ENCODE data around the gene DRAM1. TPM values are rescaled to one million over a fixed set of nuclear protein-coding genes. Genes with fewer than 3 reads are reported as not detected.

The DRAM1 gene
- total RNA-seq, 1 donor from 2014 or later, result 148 TPM

- Histone ChIP-seq H3K9me3 (no peaks in the 10 kb centered on the region), H3K4me1 (peaks cover 4% of the 10 kb centered on the region), H3K27ac (no peak overlapping the region), H3K36me3 (no peaks in the 10 kb centered on the region), H3K4me3 (no peak overlapping the region), H3K27me3 (ENCODE audit: low read depth) (no peaks in the 10 kb centered on the region)
- DNase-seq, result no peak
- ATAC-seq, result no peak
- intact Hi-C loops (cut with DNase I), result no loop called here
- TF ChIP-seq CTCF (IDR thresholded peaks at IDR 0.05), result no peak
These were observed 80.0 kb downstream of the DRAM1 start for GRCh38 chr12:101957252-101957959.

- Histone ChIP-seq H3K27ac (no peak overlapping the region), H3K36me3 (no peaks in the 10 kb centered on the region), H3K4me1 (peaks cover 4% of the 10 kb centered on the region), H3K27me3 (ENCODE audit: low read depth) (no peaks in the 10 kb centered on the region), H3K9me3 (no peaks in the 10 kb centered on the region), H3K4me3 (no peak overlapping the region)
- DNase-seq, result no peak
- intact Hi-C loops (cut with DNase I), result no loop called here
- ATAC-seq, result no peak
- TF ChIP-seq CTCF (IDR thresholded peaks at IDR 0.05), result no peak
These were observed 82.2 kb downstream of the DRAM1 start for GRCh38 chr12:101959607-101960006.

GRCh38 chr12:101962486-101962885, 85.1 kb downstream of the DRAM1 start:
- no peak overlapping the region for H3K27ac ChIP-seq
- peak; percentile 42 to 70 for ATAC-seq
- intact Hi-C loops (cut with DNase I), result no loop called here
- H3K9me3 ChIP-seq, result no peaks in the 10 kb centered on the region
- TF ChIP-seq CTCF (IDR thresholded peaks at IDR 0.05), result no peak
- DNase-seq, result no peak
- no peaks in the 10 kb centered on the region for H3K36me3 ChIP-seq
- no peaks in the 10 kb centered on the region for H3K27me3 ChIP-seq (ENCODE audit: low read depth)
- peaks cover 4% of the 10 kb centered on the region for H3K4me1 ChIP-seq
- no peak overlapping the region for H3K4me3 ChIP-seq

- Histone ChIP-seq H3K27me3 (ENCODE audit: low read depth) (no peaks in the 10 kb centered on the region), H3K4me1 (peaks cover 4% of the 10 kb centered on the region), H3K9me3 (no peaks in the 10 kb centered on the region), H3K4me3 (no peak overlapping the region), H3K36me3 (no peaks in the 10 kb centered on the region), H3K27ac (no peak overlapping the region)
- DNase-seq (no peak), ATAC-seq (no peak)
- no peak for TF ChIP-seq CTCF (IDR thresholded peaks at IDR 0.05)
- intact Hi-C loops (cut with DNase I), result no loop called here
These were observed 86.3 kb downstream of the DRAM1 start for GRCh38 chr12:101963697-101964096.

GRCh38 chr12:101966496-101966895, 89.1 kb downstream of the DRAM1 start:
- no peaks in the 10 kb centered on the region for H3K36me3 ChIP-seq
- H3K27ac ChIP-seq, result no peak overlapping the region
- H3K27me3 ChIP-seq (ENCODE audit: low read depth), result no peaks in the 10 kb centered on the region
- TF ChIP-seq CTCF (IDR thresholded peaks at IDR 0.05), result no peak
- H3K4me1 ChIP-seq, result peaks cover 4% of the 10 kb centered on the region
- no peaks in the 10 kb centered on the region for H3K9me3 ChIP-seq
- no peak for DNase-seq
- no peak for ATAC-seq
- H3K4me3 ChIP-seq, result no peak overlapping the region
- intact Hi-C loops (cut with DNase I), result no loop called here
